Spleen (tissue), 11 donors: Measurements from ENCODE around the gene PHOSPHO2. TPM values are rescaled to one million over a fixed set of nuclear protein-coding genes. Genes with fewer than 3 reads are reported as not detected.

Experiments used
- DNase-seq: peaks from one replicate; pipeline ENCODE4 v3.0.0-alpha.2; 2020
- H3K27ac ChIP-seq, 8 donors: fragments of 200-600 bp; sonication (generic) in 7 of 8; 1 replicate in 4 of 8; 2 replicates in 4 of 8; pipeline versions ENCODE4 v1.5.0 to v1.8.0; 2016 to 2021; ENCODE audit warnings: inconsistent platforms in 4 of 8, mild to moderate bottlenecking in 4 of 8, moderate library complexity in 1 of 8
- H3K27me3 ChIP-seq, 7 donors: fragments of 200-600 bp; sonication (generic) in 6 of 7; replicated peaks in 1 of 7; 1 replicate in 4 of 7; 2 replicates in 3 of 7; pipeline versions ENCODE4 v1.5.0 to v1.8.0; 2016 to 2021; ENCODE audit warnings: inconsistent platforms in 3 of 7, mild to moderate bottlenecking in 1 of 7
- H3K36me3 ChIP-seq, 6 donors: fragments of 200-600 bp; sonication (generic) in 5 of 6; 1 replicate in 4 of 6; 2 replicates in 2 of 6; pipeline versions ENCODE4 v1.5.0 to v1.8.0; 2016 to 2021; ENCODE audit warnings: inconsistent platforms in 2 of 6
- H3K4me1 ChIP-seq, 6 donors: fragments of 200-600 bp; sonication (generic) in 5 of 6; 1 replicate in 3 of 6; 2 replicates in 3 of 6; pipeline versions ENCODE4 v1.5.0 to v1.8.0; 2016 to 2021; ENCODE audit warnings: inconsistent platforms in 3 of 6
- H3K4me3 ChIP-seq, 8 donors: fragments of 200-600 bp; sonication (generic) in 7 of 8; 1 replicate in 4 of 8; 2 replicates in 4 of 8; pipeline versions ENCODE4 v1.5.0 to v1.8.0; 2016 to 2021; ENCODE audit warnings: inconsistent platforms in 4 of 8, mild to moderate bottlenecking in 4 of 8, moderate library complexity in 2 of 8
- H3K9me3 ChIP-seq, 8 donors: fragments of 200-600 bp; sonication (generic) in 7 of 8; 1 replicate in 4 of 8; 2 replicates in 4 of 8; pipeline versions ENCODE4 v1.5.0 to v1.8.0; 2016 to 2021; ENCODE audit warnings: inconsistent platforms in 4 of 8
- POLR2A ChIP-seq, 3 donors: fragments of 450-650 bp; IDR thresholded peaks; one replicate each; pipeline ENCODE4 v1.5.1; 2017; ENCODE audit warnings: antibody characterized with exemption in 3 of 3, mild to moderate bottlenecking in 1 of 3
- POLR2AphosphoS5 ChIP-seq, 3 donors: sonication (generic); formaldehyde crosslinking; IDR thresholded peaks; one replicate each; pipeline ENCODE4 v1.5.1; 2017; ENCODE audit warnings: antibody characterized with exemption in 3 of 3
- WGBS, 5 donors: extraction: QIAGEN DNeasy Blood & Tissue Kit in 3 of 5; methylation state at CpG; one replicate each; pipeline versions ENCODE4 v1.1.5 to v1.1.7; 2013 to 2018; 5-methylcytosine and 5-hydroxymethylcytosine counted together
- intact Hi-C: fragments of 100-400 bp; cut with DNase I; formaldehyde crosslinking; loops from one replicate; pipeline ENCODE4 v1.15.0; 2023; ENCODE audit warnings: low total_unique reads
- polyA plus RNA-seq, 3 donors: library from polyadenylated mRNA; stranded (reverse); fragments of 200-250 nt; gene quantifications; one replicate each; pipeline ENCODE4 v1.2.1, GENCODE V29; 2013
- total RNA-seq, 7 donors: library from RNA; depleted of rRNA in 3 of 7; stranded (reverse); fragments of >200 nt in 3 of 7; fragmentation: NEBNext Ultra II Directional in 4 of 7; extraction: Animal tissue kit (Norgen Biotek cat#: 25700) in 4 of 7; gene quantifications; one replicate each; pipeline versions ENCODE4 v1.1.0 to v1.2.1, GENCODE V29; 2016 to 2021
- TF ChIP-seq, protein P1 (sequence below), 11 experiments: fragments of 200-600 bp in 7 of 11; fragments of 450-650 bp in 4 of 11; sonication (generic) in 4 of 11; IDR thresholded peaks in 8 of 11; conservative IDR thresholded peaks in 3 of 11; 1 replicate in 7 of 11; 2 replicates in 4 of 11; pipeline versions ENCODE4 v1.4.0 to v1.8.0; 2016 to 2021; ENCODE audit warnings: antibody characterized with exemption in 11 of 11, inconsistent platforms in 4 of 11, mild to moderate bottlenecking in 1 of 11
- donor health status: healthy with polysubstance abuse.
- donor health status: DM: no; HTN: no; CAD: no; lungs with moderate emphysema.
- donor health status: DM: no; HTN: no; CAD: no.
- donor health status: Bipolar disorder and iron deficiency.
- donor health status: healthy.
- donor health status: DM: no; HTN: no; CAD: no.
- donor health status: DM: yes; HTN: yes; CAD: no.

Gene PHOSPHO2
- total and polyA plus RNA-seq, 10 donors: 1.2 to 6.9 (median 4.0) TPM

DNA sequence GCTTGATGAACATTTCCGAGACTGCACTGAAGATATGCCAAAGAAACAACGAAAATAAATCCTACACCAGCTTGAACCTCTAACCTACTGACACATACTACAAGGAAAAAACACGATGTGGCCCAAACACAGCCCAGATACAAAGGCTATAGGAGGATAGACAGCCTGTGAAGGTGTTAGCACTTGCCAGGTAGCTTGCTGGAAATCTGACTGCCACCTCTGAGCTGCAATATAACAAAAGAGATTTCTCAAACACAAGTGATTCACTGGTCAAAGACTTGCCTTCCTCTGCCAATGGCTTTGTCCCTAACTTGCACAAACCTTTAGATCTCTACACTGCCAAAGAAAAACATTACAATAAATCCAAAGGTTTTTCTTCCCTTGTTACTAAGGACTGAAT, 21.2 kb upstream of the PHOSPHO2 start:
- no peak for DNase-seq
- Histone ChIP-seq H3K36me3 (no peaks in the 10 kb centered on the region), H3K27ac (no peak overlapping the region), H3K4me1 (no peaks in the 10 kb centered on the region), H3K9me3 (no peaks in the 10 kb centered on the region), H3K4me3 (no peak overlapping the region), H3K27me3 (peaks cover 0 to 6% (median 0%) of the 10 kb centered on the region in 7 donors)
- intact Hi-C loops: no loop called here
- WGBS, 5 donors: 60 to 78% (median 66%) methylated on average over 3 of the region's 3 CpGs
- TF ChIP-seq, protein P1, sequence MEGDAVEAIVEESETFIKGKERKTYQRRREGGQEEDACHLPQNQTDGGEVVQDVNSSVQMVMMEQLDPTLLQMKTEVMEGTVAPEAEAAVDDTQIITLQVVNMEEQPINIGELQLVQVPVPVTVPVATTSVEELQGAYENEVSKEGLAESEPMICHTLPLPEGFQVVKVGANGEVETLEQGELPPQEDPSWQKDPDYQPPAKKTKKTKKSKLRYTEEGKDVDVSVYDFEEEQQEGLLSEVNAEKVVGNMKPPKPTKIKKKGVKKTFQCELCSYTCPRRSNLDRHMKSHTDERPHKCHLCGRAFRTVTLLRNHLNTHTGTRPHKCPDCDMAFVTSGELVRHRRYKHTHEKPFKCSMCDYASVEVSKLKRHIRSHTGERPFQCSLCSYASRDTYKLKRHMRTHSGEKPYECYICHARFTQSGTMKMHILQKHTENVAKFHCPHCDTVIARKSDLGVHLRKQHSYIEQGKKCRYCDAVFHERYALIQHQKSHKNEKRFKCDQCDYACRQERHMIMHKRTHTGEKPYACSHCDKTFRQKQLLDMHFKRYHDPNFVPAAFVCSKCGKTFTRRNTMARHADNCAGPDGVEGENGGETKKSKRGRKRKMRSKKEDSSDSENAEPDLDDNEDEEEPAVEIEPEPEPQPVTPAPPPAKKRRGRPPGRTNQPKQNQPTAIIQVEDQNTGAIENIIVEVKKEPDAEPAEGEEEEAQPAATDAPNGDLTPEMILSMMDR (IDR thresholded peaks at IDR 0.05 in 8 of 11, conservative IDR thresholded peaks at IDR 0.05 in 3 of 11): no peak
- TF ChIP-seq POLR2AphosphoS5 (IDR thresholded peaks at IDR 0.05) (no peak), POLR2A (IDR thresholded peaks at IDR 0.05) (no peak)

DNA sequence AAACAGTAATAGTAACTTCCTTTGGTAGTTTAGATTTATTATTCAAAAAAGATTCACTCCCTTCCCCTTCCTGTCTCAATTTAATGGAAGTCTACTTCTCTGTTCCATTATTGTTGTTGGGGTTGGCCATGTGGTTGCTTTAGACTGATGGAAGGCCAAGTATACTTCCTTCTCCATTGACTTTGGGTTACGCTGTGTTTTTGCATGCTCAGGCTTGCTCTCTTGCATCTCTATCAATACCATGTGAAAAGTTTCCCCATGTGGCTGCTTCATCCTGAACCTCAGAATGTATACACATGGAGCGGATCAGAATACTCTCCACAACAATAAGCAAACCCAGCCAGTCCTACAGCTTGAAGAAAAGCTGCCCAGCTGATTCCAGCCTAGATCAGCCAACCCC, 20.3 kb upstream of the PHOSPHO2 start:
- 94 to 98% (median 96%) methylated on average over 2 of the region's 2 CpGs for WGBS, 5 donors
- peaks cover 0 to 6% (median 0%) of the 10 kb centered on the region in 7 donors for H3K27me3 ChIP-seq
- no peak for TF ChIP-seq POLR2AphosphoS5 (IDR thresholded peaks at IDR 0.05)
- TF ChIP-seq, protein P1 (IDR thresholded peaks at IDR 0.05 in 8 of 11, conservative IDR thresholded peaks at IDR 0.05 in 3 of 11): no peak
- TF ChIP-seq POLR2A (IDR thresholded peaks at IDR 0.05): no peak
- H3K4me3 ChIP-seq: no peak overlapping the region
- no peaks in the 10 kb centered on the region for H3K9me3 ChIP-seq
- no peaks in the 10 kb centered on the region for H3K4me1 ChIP-seq
- intact Hi-C loops: no loop called here
- DNase-seq: no peak
- no peak overlapping the region for H3K27ac ChIP-seq
- no peaks in the 10 kb centered on the region for H3K36me3 ChIP-seq

DNA sequence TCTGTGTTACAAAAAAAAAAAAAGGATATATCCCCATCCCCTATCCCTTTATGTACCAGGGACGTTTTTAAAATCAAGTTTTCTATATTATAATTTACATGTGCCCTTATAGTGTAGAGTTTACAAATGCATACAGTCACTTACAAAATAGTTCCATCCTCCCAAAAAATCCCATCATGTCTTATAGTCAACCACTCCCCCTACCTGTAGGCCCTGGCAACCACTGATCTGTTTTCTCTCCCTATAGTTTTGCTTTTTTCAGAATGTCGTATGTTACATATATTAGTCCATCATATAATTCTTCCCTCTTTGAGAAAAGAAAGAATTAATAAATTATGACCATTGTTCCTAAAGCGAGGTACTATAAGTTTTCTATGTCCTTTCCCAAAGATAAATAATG, 17.9 kb upstream of the PHOSPHO2 start:
- 57 to 66% (median 60%) methylated on average over 3 of the region's 3 CpGs for WGBS, 5 donors
- no peak for DNase-seq
- Histone ChIP-seq H3K4me1 (no peaks in the 10 kb centered on the region), H3K9me3 (peaks cover 0 to 4% (median 0%) of the 10 kb centered on the region in 8 donors), H3K4me3 (no peak overlapping the region), H3K27me3 (peaks cover 0 to 6% (median 0%) of the 10 kb centered on the region in 7 donors), H3K27ac (no peak overlapping the region), H3K36me3 (no peaks in the 10 kb centered on the region)
- TF ChIP-seq POLR2AphosphoS5 (IDR thresholded peaks at IDR 0.05): no peak
- TF ChIP-seq POLR2A (IDR thresholded peaks at IDR 0.05): no peak
- TF ChIP-seq, protein P1 (IDR thresholded peaks at IDR 0.05 in 8 of 11, conservative IDR thresholded peaks at IDR 0.05 in 3 of 11): no peak
- intact Hi-C loops: no loop called here

DNA sequence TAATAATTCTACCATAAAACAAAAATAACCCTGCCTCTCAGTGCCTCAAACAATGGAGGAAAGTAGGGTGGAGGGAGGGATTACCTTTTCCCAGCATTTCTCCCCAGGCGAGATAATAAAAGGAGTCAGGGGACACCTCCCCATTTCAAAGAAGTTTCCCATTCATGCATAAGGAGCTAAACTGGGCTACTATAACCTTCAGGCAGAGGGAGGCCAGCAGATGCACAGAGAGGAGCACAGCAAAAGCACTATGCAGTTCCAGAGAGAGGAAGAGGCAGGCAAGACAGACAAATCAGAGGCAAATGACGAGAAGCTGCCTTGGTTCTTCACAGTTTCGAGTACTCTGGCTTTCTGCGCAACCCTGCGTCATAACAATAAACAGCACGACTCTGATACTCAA, 17.4 kb upstream of the PHOSPHO2 start:
- Histone ChIP-seq H3K36me3 (no peaks in the 10 kb centered on the region), H3K27ac (no peak overlapping the region), H3K4me3 (no peak overlapping the region), H3K27me3 (peaks cover 0 to 6% (median 0%) of the 10 kb centered on the region in 7 donors), H3K4me1 (no peaks in the 10 kb centered on the region), H3K9me3 (peaks cover 0 to 4% (median 0%) of the 10 kb centered on the region in 8 donors)
- TF ChIP-seq POLR2A (IDR thresholded peaks at IDR 0.05) (no peak), POLR2AphosphoS5 (IDR thresholded peaks at IDR 0.05) (no peak)
- TF ChIP-seq, protein P1 (IDR thresholded peaks at IDR 0.05 in 8 of 11, conservative IDR thresholded peaks at IDR 0.05 in 3 of 11): no peak
- intact Hi-C loops: no loop called here
- WGBS, 5 donors: 85 to 91% (median 91%) methylated on average over 6 of the region's 6 CpGs
- no peak for DNase-seq
